ENCODE data around the gene ZNF649.

ZNF649 gene

DNA sequence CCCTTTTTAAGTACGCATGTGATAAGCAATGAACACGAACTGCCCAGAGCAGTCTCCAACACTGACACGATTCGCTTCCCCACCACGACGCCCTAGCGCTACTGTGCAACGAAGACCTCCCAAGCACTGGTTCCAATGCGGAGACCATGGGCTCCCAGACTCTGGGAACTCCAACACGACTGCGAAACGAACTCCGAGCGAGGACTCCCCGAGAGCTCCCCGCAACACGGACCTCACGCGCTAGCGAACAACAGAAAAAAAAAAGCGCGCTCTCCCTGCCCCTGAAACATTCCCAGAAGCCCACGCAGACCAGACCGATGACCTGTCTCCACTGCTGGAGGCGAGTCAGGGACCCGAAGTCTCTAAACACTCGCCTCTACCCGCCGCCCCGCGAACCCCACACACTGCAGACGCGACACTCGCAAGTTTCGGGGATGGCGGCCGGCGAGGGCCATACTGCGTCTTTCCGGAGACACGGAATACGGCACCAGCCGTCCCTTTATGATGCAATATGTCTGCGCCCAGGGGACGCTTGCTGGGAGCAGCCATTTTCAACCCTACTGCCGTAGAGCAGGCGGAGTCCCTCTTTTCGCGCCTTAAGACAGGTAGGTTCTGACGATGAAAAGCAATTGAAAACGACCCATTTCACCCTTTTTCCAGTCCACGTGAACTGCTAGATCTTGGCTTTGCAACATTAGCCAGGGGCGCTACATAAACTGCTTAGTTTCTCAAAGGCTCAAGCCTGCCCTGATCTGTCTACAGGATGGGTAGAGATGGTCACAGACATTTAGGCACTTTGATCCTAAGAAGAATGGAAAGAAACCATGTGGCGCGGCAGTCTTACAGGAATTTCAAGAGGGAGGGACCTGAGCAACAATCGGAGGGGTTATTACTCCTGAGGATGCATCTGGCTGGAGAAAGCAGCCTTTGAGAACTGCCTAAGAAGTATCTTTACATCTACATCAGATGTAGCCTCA lies 17.0 kb downstream of the ZNF649 start, which contains the start of gene ZNF577:
Gene ZNF577, minus strand, starts transcription at position 430 of the 977 bp plus-strand sequence. CDS start 7,569 bp downstream, outside the sequence.
- Histone ChIP-seq H3K27ac (ENCODE audit: low read depth, low read length, severe bottlenecking) (peak within 1 kb of the TSS; percentile 51), H3K9me3 (ENCODE audit: control insufficient read depth, low read length) (peaks cover 39% of the 10 kb centered on the region), H3K4me1 (ENCODE audit: control insufficient read depth, insufficient read depth, low read length, poor library complexity, severe bottlenecking) (no peaks in the 10 kb centered on the region), H3K4me3 (ENCODE audit: extremely low read depth, insufficient read depth, low read length, poor library complexity, severe bottlenecking) (peak within 1 kb of the TSS; percentile 62), H3K36me3 (ENCODE audit: control insufficient read depth, insufficient read depth, low read length) (peaks cover 46% of the 10 kb centered on the region)
- 39 to 53% methylated on average over 48 to 54 of the region's 56 CpGs for WGBS, 2 experiments (ENCODE audit: insufficient coverage in 2 of 2)

DNA sequence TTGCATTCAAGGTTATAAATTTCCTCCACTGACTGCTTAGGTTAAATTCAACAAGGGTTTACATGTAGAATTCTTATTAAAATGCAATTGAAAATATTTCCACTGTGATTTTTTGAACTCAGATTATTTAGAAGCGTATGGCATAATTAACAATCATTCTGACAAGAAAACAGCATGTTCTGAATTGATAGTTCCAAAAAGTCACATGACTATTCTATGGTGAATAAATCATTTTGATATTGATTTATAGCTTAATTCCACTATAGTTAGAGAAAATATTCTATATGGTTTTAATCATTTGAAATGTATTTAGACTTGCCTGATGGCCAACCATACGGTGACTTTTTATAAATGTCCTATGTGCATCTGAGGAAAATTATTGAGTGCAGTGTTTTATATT lies 20.1 kb downstream of the ZNF649 start:
- H3K4me1 ChIP-seq (ENCODE audit: control insufficient read depth, insufficient read depth, low read length, poor library complexity, severe bottlenecking): no peaks in the 10 kb centered on the region
- H3K27ac ChIP-seq (ENCODE audit: low read depth, low read length, severe bottlenecking): no peak overlapping the region
- WGBS, 2 experiments (ENCODE audit: insufficient coverage in 2 of 2): 100% methylated on average over 1 of the region's 2 CpGs
- H3K9me3 ChIP-seq (ENCODE audit: control insufficient read depth, low read length): peaks cover 34% of the 10 kb centered on the region
- peaks cover 31% of the 10 kb centered on the region for H3K36me3 ChIP-seq (ENCODE audit: control insufficient read depth, insufficient read depth, low read length)
- H3K4me3 ChIP-seq (ENCODE audit: extremely low read depth, insufficient read depth, low read length, poor library complexity, severe bottlenecking): no peak overlapping the region

DNA sequence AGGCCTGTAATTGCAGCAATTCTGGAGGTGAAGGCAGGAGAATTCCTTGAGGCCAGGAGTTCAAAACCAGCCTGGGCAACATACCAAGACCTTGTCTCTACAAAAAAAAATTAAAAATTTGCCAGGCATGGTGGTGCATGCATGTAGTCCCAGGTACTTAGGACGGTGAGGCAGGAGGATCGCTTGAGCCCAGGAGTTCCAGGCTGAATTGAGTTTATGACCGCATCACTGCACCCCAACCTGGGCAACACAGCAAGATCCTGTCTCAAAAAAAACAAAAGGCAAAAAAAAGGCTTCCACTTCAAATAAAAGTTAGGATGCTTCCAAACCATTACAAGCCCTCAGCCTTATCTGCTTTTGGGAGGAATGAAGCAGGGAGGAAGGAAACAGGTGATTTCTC lies 22.3 kb downstream of the ZNF649 start:
- Histone ChIP-seq H3K36me3 (ENCODE audit: control insufficient read depth, insufficient read depth, low read length) (peaks cover 34% of the 10 kb centered on the region), H3K9me3 (ENCODE audit: control insufficient read depth, low read length) (peaks cover 28% of the 10 kb centered on the region), H3K27ac (ENCODE audit: low read depth, low read length, severe bottlenecking) (no peak overlapping the region), H3K4me3 (ENCODE audit: extremely low read depth, insufficient read depth, low read length, poor library complexity, severe bottlenecking) (no peak overlapping the region), H3K4me1 (ENCODE audit: control insufficient read depth, insufficient read depth, low read length, poor library complexity, severe bottlenecking) (no peaks in the 10 kb centered on the region)
- WGBS, 2 experiments (ENCODE audit: insufficient coverage in 2 of 2): 100% methylated on average over 3 of the region's 3 CpGs; no CpG with 5 or more reads in 1 of the 2 experiments

DNA sequence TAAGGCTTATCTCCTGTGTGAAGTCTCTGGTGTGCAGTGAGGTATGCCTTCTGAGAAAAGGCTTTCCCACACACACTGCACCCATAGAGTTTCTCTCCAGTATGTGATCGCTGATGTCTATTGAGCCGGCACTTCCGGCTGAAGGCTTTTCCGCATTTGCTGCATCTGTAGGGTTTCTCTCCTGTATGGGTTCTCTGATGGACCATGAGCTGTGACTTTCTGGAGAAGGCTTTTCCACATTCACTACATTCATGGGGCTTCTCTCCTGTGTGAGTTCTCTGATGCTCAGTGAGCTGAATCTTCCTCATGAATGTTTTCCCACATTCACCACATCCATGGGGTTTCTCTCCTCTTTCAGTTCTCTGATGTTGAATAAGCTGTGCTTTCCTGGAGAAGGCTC lies 31.7 kb downstream of the ZNF649 start:
- Histone ChIP-seq H3K4me3 (ENCODE audit: extremely low read depth, insufficient read depth, low read length, poor library complexity, severe bottlenecking) (no peak overlapping the region), H3K27ac (ENCODE audit: low read depth, low read length, severe bottlenecking) (no peak overlapping the region), H3K4me1 (ENCODE audit: control insufficient read depth, insufficient read depth, low read length, poor library complexity, severe bottlenecking) (no peaks in the 10 kb centered on the region), H3K36me3 (ENCODE audit: control insufficient read depth, insufficient read depth, low read length) (peaks cover 77% of the 10 kb centered on the region), H3K9me3 (ENCODE audit: control insufficient read depth, low read length) (peaks cover 71% of the 10 kb centered on the region)
- WGBS, 2 experiments (ENCODE audit: insufficient coverage in 2 of 2): 93% methylated on average over 4 of the region's 4 CpGs; no CpG with 5 or more reads in 1 of the 2 experiments

DNA sequence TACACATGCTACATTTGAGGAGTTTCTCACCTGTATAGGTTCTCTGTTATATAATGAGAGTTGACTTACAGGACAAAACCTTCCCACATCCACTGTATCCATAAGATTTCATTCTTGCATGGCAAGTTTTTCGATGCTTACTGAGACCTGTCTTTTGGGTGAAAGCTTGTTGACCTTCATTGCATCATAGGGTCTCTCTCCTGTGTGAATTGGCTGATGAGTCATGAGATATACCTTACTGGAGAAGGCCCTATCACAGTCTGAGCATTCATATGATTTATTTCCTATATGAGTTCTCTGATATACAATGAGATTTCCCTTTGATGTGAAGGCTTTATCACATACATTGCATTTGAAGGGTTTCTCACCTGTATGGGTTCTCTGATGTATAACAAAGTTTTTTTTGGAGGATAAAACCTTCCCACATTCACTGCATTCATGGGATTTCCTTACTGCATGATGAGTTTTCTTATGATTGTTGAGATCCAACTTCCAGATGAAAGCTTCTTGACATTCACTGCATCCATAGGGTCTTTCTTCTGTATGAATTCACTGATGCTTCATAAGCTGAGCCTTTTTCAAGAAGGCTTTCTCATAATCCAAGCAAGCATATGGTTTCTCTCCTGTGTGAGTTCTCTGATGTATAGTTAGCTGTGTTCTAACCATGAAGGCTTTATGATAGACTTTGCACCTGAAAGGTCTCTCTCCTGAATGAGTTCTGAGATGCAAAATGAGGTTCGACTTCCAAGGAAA lies 42.8 kb downstream of the ZNF649 start:
- peaks cover 7% of the 10 kb centered on the region for H3K36me3 ChIP-seq (ENCODE audit: control insufficient read depth, insufficient read depth, low read length)
- H3K4me1 ChIP-seq (ENCODE audit: control insufficient read depth, insufficient read depth, low read length, poor library complexity, severe bottlenecking): no peaks in the 10 kb centered on the region
- H3K27ac ChIP-seq (ENCODE audit: low read depth, low read length, severe bottlenecking): no peak overlapping the region
- peaks cover 78% of the 10 kb centered on the region for H3K9me3 ChIP-seq (ENCODE audit: control insufficient read depth, low read length)
- H3K4me3 ChIP-seq (ENCODE audit: extremely low read depth, insufficient read depth, low read length, poor library complexity, severe bottlenecking): no peak overlapping the region
- 100% methylated on average over 1 of the region's 2 CpGs; no CpG with 5 or more reads in 1 of the 2 experiments for WGBS, 2 experiments (ENCODE audit: insufficient coverage in 2 of 2)

All from mesodermal cell (in vitro differentiated cells).